Measurements from ENCODE around the gene RBPJ.

DNA sequence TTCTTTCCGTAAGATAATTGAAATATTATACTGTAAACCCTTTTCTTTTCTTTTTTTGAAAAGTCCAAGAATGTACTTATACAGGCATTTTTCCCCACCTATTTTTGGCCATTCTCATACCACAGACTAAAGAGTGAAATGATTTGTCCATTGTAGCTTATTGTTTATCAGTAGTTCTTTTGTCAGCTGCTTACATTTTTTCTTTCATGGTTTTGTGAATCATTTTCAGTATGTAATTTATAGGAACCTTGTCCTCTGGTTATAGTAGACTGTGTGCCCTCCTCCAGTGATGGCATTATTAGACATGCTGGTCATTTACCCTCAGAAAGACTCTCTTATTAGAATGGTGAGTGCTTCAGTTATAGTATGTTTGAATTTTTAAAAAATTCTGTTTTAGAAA is 112.7 kb downstream of the RBPJ start:
- TF ChIP-seq, protein P1, sequence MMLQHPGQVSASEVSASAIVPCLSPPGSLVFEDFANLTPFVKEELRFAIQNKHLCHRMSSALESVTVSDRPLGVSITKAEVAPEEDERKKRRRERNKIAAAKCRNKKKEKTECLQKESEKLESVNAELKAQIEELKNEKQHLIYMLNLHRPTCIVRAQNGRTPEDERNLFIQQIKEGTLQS (IDR thresholded peaks at IDR 0.05; ENCODE audit: insufficient read depth, low read depth, low read length), result no peak
- no peak for TF ChIP-seq JUN (IDR thresholded peaks at IDR 0.05; ENCODE audit: low read depth, low read length)
- TF ChIP-seq BRCA1 (IDR thresholded peaks at IDR 0.05; ENCODE audit: low read depth, low read length), result no peak
- TF ChIP-seq, protein P2, sequence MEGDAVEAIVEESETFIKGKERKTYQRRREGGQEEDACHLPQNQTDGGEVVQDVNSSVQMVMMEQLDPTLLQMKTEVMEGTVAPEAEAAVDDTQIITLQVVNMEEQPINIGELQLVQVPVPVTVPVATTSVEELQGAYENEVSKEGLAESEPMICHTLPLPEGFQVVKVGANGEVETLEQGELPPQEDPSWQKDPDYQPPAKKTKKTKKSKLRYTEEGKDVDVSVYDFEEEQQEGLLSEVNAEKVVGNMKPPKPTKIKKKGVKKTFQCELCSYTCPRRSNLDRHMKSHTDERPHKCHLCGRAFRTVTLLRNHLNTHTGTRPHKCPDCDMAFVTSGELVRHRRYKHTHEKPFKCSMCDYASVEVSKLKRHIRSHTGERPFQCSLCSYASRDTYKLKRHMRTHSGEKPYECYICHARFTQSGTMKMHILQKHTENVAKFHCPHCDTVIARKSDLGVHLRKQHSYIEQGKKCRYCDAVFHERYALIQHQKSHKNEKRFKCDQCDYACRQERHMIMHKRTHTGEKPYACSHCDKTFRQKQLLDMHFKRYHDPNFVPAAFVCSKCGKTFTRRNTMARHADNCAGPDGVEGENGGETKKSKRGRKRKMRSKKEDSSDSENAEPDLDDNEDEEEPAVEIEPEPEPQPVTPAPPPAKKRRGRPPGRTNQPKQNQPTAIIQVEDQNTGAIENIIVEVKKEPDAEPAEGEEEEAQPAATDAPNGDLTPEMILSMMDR (IDR thresholded peaks at IDR 0.05; ENCODE audit: control extremely low read depth in 1 of 3, insufficient read depth in 1 of 3, low read depth in 1 of 3, low read length in 3 of 3), result no peak
- no peak for TF ChIP-seq TAF7 (optimal IDR thresholded peaks at IDR 0.05; ENCODE audit: borderline replicate concordance, low read depth, low read length)
- no peak for TF ChIP-seq YY1 (IDR thresholded peaks at IDR 0.05; ENCODE audit: low read depth, low read length)
- TF ChIP-seq TAF1 (IDR thresholded peaks at IDR 0.05; ENCODE audit: low read depth, low read length), result no peak
- TF ChIP-seq, protein P3, sequence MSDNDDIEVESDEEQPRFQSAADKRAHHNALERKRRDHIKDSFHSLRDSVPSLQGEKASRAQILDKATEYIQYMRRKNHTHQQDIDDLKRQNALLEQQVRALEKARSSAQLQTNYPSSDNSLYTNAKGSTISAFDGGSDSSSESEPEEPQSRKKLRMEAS (IDR thresholded peaks at IDR 0.05), result no peak

All from H1 (cell line).